Upper lobe of left lung (tissue), 4 donors: Measurements from ENCODE around the gene CST8.

ENCODE experiments used
- EP300 ChIP-seq, 4 donors: sonication (generic); formaldehyde crosslinking; IDR thresholded peaks; one replicate each; pipeline ENCODE4 v1.5.1; 2017; ENCODE audit warnings: antibody characterized with exemption in 4 of 4, control low read depth in 2 of 4
- TF ChIP-seq, protein P1 (sequence below), 6 experiments: fragments of 450-650 bp in 4 of 6; fragments of 200-600 bp in 2 of 6; sonication (generic) in 2 of 6; IDR thresholded peaks; one replicate each; pipeline ENCODE4 v1.5.1; 2016 to 2019; ENCODE audit warnings: antibody characterized with exemption in 6 of 6

DNA sequence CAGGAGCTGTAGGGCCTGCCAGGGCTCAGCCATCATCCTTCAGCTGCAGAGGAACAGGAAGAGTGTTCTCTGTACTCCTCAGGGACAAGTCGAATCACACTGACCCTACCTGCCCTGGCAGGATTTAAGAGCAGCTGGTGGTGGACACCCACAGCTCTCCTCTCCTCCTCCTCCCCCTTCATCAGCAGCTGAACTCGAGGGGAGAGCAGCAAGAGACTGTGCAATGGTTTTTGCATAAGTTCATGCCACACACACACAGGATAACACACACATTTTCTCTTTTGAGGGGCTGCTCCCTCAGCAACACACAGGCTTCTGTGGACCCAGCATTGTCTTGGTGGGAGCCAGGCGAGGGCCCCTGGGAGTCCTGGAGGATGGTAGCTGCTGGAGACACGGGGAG is 38.1 kb upstream of the CST8 start, which contains the start of gene CST11:
- TF ChIP-seq, protein P1, sequence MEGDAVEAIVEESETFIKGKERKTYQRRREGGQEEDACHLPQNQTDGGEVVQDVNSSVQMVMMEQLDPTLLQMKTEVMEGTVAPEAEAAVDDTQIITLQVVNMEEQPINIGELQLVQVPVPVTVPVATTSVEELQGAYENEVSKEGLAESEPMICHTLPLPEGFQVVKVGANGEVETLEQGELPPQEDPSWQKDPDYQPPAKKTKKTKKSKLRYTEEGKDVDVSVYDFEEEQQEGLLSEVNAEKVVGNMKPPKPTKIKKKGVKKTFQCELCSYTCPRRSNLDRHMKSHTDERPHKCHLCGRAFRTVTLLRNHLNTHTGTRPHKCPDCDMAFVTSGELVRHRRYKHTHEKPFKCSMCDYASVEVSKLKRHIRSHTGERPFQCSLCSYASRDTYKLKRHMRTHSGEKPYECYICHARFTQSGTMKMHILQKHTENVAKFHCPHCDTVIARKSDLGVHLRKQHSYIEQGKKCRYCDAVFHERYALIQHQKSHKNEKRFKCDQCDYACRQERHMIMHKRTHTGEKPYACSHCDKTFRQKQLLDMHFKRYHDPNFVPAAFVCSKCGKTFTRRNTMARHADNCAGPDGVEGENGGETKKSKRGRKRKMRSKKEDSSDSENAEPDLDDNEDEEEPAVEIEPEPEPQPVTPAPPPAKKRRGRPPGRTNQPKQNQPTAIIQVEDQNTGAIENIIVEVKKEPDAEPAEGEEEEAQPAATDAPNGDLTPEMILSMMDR (IDR thresholded peaks at IDR 0.05): no peak
- no peak for TF ChIP-seq EP300 (IDR thresholded peaks at IDR 0.05)
